SK-N-MC (cell line): Measurements from ENCODE around the gene DIO3.

Experiments
- EZH2 ChIP-seq: fragments of 200-600 bp; sonication (generic); IDR thresholded peaks from one replicate; pipeline ENCODE4 v1.6.1; 2017; ENCODE audit warnings: antibody characterized with exemption
- FOXP2 ChIP-seq: optimal IDR thresholded peaks from 2 replicates; pipeline ENCODE3; 2011; ENCODE audit warnings: mild to moderate bottlenecking, moderate library complexity; ENCODE audit not compliant: insufficient read depth; ENCODE audit errors: extremely low read length, control extremely low read depth
- POLR2AphosphoS5 ChIP-seq: IDR thresholded peaks from 2 replicates; pipeline ENCODE4 v1.6.1; 2012; ENCODE audit warnings: mild to moderate bottlenecking, low read depth, low read length, borderline replicate concordance

DNA sequence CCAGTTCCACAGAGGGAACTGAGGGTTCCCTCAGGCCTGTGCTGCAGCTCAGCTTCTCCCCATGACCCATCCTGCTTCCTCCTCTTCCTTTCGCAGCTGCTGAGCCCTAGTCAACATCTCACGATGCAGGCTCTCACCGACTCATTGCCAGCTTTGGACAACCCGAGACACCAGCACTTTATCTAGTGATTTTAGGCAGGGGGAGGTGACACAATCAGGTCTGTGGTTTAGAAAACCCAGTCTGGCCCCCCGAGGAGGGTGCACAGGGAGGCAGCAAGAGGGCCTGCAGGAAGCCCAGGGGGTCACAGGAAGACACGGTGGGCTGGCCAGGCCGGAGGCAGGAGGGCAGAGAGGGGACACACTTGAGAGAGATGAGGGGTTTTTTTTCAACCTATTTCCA, 35.4 kb downstream of the DIO3 start:
- no peak for TF ChIP-seq EZH2
- no peak for TF ChIP-seq POLR2AphosphoS5
- TF ChIP-seq FOXP2 = no peak
